HCT116 (cell line): Measurements from ENCODE around the gene THAP9.

Experiments used
- CEBPB ChIP-seq: IDR thresholded peaks from 2 replicates; pipeline ENCODE4 v1.6.1; 2012; ENCODE audit warnings: low read depth
- EZH2 ChIP-seq: fragments of 200-600 bp; sonication (generic); IDR thresholded peaks from 2 replicates; pipeline ENCODE4 v1.6.1; 2017; ENCODE audit warnings: antibody characterized with exemption, mixed run types
- EZH2phosphoT487 ChIP-seq: fragments of 200-600 bp; IDR thresholded peaks from 2 replicates; pipeline ENCODE4 v1.6.1; 2018; ENCODE audit warnings: antibody characterized with exemption, borderline replicate concordance
- POLR2A ChIP-seq: IDR thresholded peaks from 2 replicates; pipeline ENCODE4 v1.7.0; 2011; ENCODE audit warnings: borderline replicate concordance; ENCODE audit not compliant: insufficient read depth, insufficient read length; ENCODE audit errors: extremely low read depth
- POLR2AphosphoS5 ChIP-seq: IDR thresholded peaks from 2 replicates; pipeline ENCODE4 v1.6.1; 2011; ENCODE audit warnings: mild to moderate bottlenecking, low read depth, low read length, moderate library complexity
- RAD21 ChIP-seq: IDR thresholded peaks from 2 replicates; pipeline ENCODE4 v1.6.1; 2012; ENCODE audit warnings: low read depth, mild to moderate bottlenecking
- SRF ChIP-seq: IDR thresholded peaks from 2 replicates; pipeline ENCODE4 v1.6.1; 2012; ENCODE audit warnings: low read depth
- TCF7L2 ChIP-seq: IDR thresholded peaks from 2 replicates; pipeline ENCODE4 v1.7.0; 2011; ENCODE audit warnings: borderline replicate concordance, inconsistent platforms; ENCODE audit not compliant: insufficient read depth, insufficient read length; ENCODE audit errors: extremely low read depth
- YY1 ChIP-seq: IDR thresholded peaks from 2 replicates; pipeline ENCODE4 v1.6.1; 2011; ENCODE audit warnings: low read length, low read depth, moderate library complexity, mild to moderate bottlenecking; ENCODE audit not compliant: insufficient replicate concordance; ENCODE audit errors: extremely low read depth
- ZNF274 ChIP-seq: fragments of 200-500 bp; sonication (Bioruptor generic); IDR thresholded peaks from 2 replicates; pipeline ENCODE4 v1.6.1; 2014; ENCODE audit warnings: mild to moderate bottlenecking, low read depth, low read length, inconsistent platforms
- TF ChIP-seq, protein P1 (sequence below), 3 experiments: fragments of 200-600 bp in 1 of 3; sonication (generic) in 1 of 3; IDR thresholded peaks in 2 of 3; conservative IDR thresholded peaks in 1 of 3; 2 replicates each; pipeline ENCODE4 v1.5.1; 2012 to 2017; ENCODE audit warnings: low read depth in 2 of 3, low read length in 2 of 3, antibody characterized with exemption in 1 of 3, borderline replicate concordance in 1 of 3, control low read depth in 1 of 3, mild to moderate bottlenecking in 1 of 3, mixed read lengths in 1 of 3, mixed run types in 1 of 3, moderate library complexity in 1 of 3; ENCODE audit not compliant: insufficient read depth in 1 of 3
- TF ChIP-seq, protein P2 (sequence below): IDR thresholded peaks from 2 replicates; pipeline ENCODE4 v1.6.1; 2012; ENCODE audit warnings: low read depth
- TF ChIP-seq, protein P3 (sequence below): IDR thresholded peaks from 2 replicates; pipeline ENCODE4 v1.6.1; 2011; ENCODE audit warnings: mild to moderate bottlenecking, low read length, moderate library complexity; ENCODE audit not compliant: insufficient replicate concordance; ENCODE audit errors: extremely low read depth

DNA sequence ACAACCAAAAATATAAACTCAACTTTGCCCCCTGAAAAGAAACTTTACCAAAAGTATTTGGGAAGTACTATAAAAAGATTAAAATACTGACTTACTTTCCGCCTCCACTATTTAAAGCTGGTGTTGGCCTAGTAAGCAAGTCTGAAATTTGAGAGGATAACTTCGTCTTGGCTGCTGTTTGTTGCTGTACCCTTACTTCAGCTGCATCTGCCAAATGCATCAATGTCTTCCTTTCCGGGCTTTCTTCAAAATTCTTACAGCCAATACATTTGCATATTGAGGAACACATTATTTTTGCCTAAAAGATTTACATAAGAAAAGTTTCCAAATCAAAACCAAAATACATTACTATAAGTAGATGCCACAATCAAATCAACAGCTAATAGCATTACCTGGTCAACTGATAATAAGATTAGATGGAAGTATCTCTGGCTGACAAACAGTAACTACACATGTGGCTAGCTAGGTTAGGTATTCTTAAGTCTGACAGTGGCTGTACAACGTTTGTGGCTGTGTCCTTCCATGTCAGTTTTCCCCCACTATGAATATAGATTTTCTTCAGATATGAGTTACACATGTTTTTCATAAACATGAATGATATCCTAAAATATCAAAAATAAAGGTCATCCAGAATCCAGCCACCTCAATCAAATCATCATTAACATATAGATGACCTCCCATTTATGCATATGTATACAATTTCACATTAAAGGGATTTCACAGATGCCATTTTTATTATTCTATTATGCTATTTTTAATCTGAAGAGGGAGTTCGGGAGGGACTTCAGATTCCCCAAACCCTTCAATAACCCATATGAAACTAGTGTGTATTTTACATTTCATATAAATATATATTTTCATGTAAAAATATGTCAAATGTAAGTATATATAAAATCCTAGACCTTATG, 30.6 kb downstream of the THAP9 start:
- TF ChIP-seq, protein P1, sequence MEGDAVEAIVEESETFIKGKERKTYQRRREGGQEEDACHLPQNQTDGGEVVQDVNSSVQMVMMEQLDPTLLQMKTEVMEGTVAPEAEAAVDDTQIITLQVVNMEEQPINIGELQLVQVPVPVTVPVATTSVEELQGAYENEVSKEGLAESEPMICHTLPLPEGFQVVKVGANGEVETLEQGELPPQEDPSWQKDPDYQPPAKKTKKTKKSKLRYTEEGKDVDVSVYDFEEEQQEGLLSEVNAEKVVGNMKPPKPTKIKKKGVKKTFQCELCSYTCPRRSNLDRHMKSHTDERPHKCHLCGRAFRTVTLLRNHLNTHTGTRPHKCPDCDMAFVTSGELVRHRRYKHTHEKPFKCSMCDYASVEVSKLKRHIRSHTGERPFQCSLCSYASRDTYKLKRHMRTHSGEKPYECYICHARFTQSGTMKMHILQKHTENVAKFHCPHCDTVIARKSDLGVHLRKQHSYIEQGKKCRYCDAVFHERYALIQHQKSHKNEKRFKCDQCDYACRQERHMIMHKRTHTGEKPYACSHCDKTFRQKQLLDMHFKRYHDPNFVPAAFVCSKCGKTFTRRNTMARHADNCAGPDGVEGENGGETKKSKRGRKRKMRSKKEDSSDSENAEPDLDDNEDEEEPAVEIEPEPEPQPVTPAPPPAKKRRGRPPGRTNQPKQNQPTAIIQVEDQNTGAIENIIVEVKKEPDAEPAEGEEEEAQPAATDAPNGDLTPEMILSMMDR (IDR thresholded peaks at IDR 0.05 in 2 of 3, conservative IDR thresholded peaks at IDR 0.05 in 1 of 3; ENCODE audit: borderline replicate concordance in 1 of 3, insufficient read depth in 1 of 3, low read depth in 2 of 3, low read length in 2 of 3) = no peak
- no peak for TF ChIP-seq POLR2AphosphoS5
- TF ChIP-seq, protein P2, sequence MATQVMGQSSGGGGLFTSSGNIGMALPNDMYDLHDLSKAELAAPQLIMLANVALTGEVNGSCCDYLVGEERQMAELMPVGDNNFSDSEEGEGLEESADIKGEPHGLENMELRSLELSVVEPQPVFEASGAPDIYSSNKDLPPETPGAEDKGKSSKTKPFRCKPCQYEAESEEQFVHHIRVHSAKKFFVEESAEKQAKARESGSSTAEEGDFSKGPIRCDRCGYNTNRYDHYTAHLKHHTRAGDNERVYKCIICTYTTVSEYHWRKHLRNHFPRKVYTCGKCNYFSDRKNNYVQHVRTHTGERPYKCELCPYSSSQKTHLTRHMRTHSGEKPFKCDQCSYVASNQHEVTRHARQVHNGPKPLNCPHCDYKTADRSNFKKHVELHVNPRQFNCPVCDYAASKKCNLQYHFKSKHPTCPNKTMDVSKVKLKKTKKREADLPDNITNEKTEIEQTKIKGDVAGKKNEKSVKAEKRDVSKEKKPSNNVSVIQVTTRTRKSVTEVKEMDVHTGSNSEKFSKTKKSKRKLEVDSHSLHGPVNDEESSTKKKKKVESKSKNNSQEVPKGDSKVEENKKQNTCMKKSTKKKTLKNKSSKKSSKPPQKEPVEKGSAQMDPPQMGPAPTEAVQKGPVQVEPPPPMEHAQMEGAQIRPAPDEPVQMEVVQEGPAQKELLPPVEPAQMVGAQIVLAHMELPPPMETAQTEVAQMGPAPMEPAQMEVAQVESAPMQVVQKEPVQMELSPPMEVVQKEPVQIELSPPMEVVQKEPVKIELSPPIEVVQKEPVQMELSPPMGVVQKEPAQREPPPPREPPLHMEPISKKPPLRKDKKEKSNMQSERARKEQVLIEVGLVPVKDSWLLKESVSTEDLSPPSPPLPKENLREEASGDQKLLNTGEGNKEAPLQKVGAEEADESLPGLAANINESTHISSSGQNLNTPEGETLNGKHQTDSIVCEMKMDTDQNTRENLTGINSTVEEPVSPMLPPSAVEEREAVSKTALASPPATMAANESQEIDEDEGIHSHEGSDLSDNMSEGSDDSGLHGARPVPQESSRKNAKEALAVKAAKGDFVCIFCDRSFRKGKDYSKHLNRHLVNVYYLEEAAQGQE = no peak
- TF ChIP-seq POLR2A = no peak
- TF ChIP-seq, protein P3, sequence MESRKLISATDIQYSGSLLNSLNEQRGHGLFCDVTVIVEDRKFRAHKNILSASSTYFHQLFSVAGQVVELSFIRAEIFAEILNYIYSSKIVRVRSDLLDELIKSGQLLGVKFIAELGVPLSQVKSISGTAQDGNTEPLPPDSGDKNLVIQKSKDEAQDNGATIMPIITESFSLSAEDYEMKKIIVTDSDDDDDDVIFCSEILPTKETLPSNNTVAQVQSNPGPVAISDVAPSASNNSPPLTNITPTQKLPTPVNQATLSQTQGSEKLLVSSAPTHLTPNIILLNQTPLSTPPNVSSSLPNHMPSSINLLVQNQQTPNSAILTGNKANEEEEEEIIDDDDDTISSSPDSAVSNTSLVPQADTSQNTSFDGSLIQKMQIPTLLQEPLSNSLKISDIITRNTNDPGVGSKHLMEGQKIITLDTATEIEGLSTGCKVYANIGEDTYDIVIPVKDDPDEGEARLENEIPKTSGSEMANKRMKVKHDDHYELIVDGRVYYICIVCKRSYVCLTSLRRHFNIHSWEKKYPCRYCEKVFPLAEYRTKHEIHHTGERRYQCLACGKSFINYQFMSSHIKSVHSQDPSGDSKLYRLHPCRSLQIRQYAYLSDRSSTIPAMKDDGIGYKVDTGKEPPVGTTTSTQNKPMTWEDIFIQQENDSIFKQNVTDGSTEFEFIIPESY = no peak
- no peak for TF ChIP-seq SRF
- TF ChIP-seq EZH2 = no peak
- no peak for TF ChIP-seq EZH2phosphoT487
- TF ChIP-seq ZNF274 = no peak
- no peak for TF ChIP-seq RAD21
- TF ChIP-seq TCF7L2 = no peak
- no peak for TF ChIP-seq YY1
- no peak for TF ChIP-seq CEBPB
